Activated naive CD4-positive, alpha-beta T cell treated with anti-CD3 and anti-CD28 coated beads, Interleukin-2, amount 50 U/mL, for 24 hours (primary cell): ENCODE results near the gene AGTPBP1.

ENCODE experiments used
- H3K27ac Mint-ChIP-seq: one replicate; pipeline ENCODE4 v1.8.0; 2021; ENCODE audit warnings: mild to moderate bottlenecking, mixed read lengths
- H3K27me3 Mint-ChIP-seq: one replicate; pipeline ENCODE4 v1.8.0; 2021; ENCODE audit warnings: mixed read lengths
- H3K36me3 Mint-ChIP-seq: one replicate; pipeline ENCODE4 v1.8.0; 2021; ENCODE audit warnings: mixed read lengths
- H3K4me1 Mint-ChIP-seq: one replicate; pipeline ENCODE4 v1.8.0; 2021; ENCODE audit warnings: mixed read lengths
- H3K4me3 Mint-ChIP-seq: one replicate; pipeline ENCODE4 v1.8.0; 2021; ENCODE audit warnings: mild to moderate bottlenecking, mixed read lengths
- H3K9me3 Mint-ChIP-seq: one replicate; pipeline ENCODE4 v1.8.0; 2021; ENCODE audit warnings: mixed read lengths

AGTPBP1 gene

DNA sequence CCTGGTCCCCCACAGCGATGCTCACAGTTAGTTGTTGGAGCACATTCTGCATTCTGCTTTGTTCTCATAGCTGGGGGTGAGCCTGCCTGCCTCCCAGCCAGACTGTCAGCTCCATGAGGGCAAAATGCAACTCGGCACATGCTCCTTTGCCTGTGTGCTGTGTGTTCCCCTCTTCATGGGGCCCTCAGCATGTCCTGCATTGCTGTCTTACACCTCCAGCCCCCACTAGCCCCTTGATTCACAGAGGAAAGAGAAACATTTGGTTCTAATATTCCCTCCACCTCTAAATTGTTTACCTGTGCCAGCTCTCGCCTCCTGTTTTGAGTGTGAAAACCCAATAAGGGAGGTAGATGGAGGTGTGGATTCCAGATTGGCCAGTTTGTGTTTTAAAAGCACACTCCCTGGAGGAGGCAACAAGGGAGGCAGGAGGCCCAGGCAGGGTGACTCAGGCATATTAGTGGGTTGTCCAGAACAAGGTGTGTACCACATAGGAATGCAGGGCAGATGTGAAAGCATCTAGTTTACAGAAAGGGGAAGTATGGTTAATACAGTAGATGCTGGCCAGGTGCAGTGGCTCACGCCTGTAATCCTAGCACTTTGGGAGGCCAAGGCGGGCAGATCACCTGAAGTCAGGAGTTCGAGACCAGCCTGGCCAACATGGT lies 224.6 kb downstream of the AGTPBP1 start:
- H3K27ac Mint-ChIP-seq = no peak overlapping the region
- peaks cover 1% of the 10 kb centered on the region for H3K4me1 Mint-ChIP-seq
- no peaks in the 10 kb centered on the region for H3K9me3 Mint-ChIP-seq
- H3K36me3 Mint-ChIP-seq = no peaks in the 10 kb centered on the region
- peaks cover 8% of the 10 kb centered on the region for H3K27me3 Mint-ChIP-seq
- no peak overlapping the region for H3K4me3 Mint-ChIP-seq

DNA sequence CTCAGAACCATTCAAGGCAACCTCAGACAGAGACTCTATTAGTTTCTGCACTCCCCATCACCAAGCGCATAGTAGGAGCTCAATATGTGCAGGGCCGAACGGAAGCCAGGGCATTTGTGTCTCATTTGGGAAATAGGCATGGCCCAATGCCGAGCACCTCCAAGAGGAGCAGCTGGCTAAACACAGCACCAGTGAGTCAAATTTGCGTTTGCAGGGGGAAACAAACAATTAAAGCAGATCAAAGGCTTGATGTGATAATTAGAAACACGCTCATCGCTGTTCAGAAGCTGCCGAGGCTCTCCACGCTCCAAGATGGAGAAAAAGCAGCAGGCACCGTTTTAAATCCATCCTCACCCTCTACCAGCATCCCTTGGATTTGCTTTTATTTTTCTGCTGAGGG lies 225.3 kb downstream of the AGTPBP1 start:
- Mint-ChIP-seq H3K4me1 (no peaks in the 10 kb centered on the region), H3K36me3 (no peaks in the 10 kb centered on the region), H3K4me3 (no peak overlapping the region), H3K9me3 (no peaks in the 10 kb centered on the region), H3K27me3 (peaks cover 7% of the 10 kb centered on the region), H3K27ac (no peak overlapping the region)

DNA sequence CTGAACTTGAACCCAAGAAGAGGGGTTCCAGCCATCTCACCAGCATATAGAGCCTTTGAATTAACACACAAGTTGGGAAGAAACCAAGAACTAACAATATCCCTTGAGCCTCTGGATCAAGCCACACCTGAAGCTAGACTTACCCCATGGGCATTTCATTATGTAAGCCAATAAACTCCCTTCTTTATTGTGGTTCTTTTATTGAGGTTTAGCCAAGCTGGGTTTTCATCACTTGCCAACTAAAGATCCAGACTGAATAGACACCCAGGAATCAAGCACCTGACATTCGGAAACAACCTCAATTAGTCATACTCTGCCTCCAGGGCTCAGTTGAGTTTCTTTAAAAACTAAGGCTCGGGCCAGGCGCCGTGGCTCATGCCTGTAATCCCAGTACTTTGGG lies 226.7 kb downstream of the AGTPBP1 start:
- Mint-ChIP-seq H3K9me3 (no peaks in the 10 kb centered on the region), H3K27me3 (peaks cover 5% of the 10 kb centered on the region), H3K4me3 (no peak overlapping the region), H3K36me3 (no peaks in the 10 kb centered on the region), H3K27ac (no peak overlapping the region), H3K4me1 (no peaks in the 10 kb centered on the region)

DNA sequence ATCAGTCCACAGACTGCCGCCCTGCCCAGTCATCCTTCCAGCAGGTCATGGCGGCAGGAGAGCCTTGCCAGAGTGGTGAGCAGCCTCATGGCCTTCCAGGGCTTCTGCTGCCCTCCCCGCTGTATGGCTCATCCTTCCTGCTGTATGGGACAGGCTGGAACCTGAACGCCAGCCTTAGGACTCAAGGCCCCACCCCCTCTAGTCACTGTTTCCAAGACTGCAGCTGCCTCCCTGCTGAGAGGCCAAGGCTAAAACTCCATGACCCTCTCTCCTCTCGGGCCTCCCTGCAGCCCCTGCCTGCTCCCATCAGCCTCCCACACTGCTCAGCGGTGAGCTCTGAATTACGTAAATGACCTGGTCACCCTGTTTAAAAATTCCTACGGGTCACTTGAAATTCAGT lies 227.5 kb downstream of the AGTPBP1 start:
- Mint-ChIP-seq H3K9me3 (no peaks in the 10 kb centered on the region), H3K27me3 (peaks cover 3% of the 10 kb centered on the region), H3K4me1 (no peaks in the 10 kb centered on the region), H3K27ac (no peak overlapping the region), H3K36me3 (no peaks in the 10 kb centered on the region), H3K4me3 (no peak overlapping the region)

DNA sequence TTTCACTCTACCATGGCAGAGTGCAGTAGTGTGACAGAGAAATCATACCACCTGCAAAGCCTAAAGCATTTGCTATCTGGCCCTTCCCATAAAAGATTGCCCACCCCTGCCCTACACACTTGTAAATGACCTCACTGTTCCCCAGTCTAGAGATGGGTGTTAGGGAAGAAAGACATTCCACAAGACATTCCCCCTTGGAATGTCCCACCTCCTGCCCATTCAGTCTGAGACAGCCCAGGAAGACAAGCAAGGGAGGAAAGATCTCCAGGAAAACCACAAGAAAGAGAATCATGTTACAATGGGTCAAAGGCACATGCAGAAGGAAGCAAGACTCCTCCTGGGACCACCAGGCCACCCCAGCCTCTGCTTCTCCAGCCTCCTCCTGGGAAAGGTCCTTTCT lies 230.0 kb downstream of the AGTPBP1 start:
- Mint-ChIP-seq H3K27ac (no peak overlapping the region), H3K4me3 (no peak overlapping the region), H3K9me3 (no peaks in the 10 kb centered on the region), H3K4me1 (no peaks in the 10 kb centered on the region), H3K36me3 (no peaks in the 10 kb centered on the region), H3K27me3 (peaks cover 3% of the 10 kb centered on the region)

DNA sequence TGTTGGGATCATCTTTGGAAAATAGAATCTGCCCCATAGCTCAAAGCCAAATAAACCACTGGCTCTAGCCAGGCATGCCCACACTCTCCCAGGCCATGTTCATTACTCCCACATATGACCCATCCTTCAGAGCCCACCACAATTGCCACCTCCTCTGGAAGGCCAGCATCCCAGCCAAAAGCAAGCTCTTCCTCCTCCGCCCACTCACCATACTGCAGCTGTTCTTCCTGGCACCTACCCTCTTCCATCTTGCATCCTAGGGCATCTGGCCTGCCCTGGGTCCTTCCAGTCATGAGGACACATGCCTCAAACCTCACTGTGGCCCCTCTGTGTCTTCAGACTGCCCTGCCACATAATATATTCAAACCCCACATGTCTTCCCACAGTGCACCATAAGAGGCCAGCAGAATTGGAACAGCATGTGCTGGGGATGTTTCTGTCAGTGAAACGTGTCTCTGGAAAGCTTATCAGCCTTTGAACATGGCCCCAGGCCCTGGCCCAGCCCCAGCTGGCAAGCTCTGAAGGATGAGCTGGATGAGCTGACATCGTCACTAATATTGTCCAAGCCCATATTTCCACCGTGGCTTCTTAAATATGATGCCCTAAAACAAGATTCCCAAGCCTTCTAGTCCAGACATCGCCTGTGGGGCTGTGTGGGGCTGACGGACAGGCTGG lies 230.8 kb downstream of the AGTPBP1 start:
- Mint-ChIP-seq H3K27me3 (peaks cover 1% of the 10 kb centered on the region), H3K9me3 (no peaks in the 10 kb centered on the region), H3K27ac (no peak overlapping the region), H3K4me1 (no peaks in the 10 kb centered on the region), H3K36me3 (no peaks in the 10 kb centered on the region), H3K4me3 (no peak overlapping the region)

DNA sequence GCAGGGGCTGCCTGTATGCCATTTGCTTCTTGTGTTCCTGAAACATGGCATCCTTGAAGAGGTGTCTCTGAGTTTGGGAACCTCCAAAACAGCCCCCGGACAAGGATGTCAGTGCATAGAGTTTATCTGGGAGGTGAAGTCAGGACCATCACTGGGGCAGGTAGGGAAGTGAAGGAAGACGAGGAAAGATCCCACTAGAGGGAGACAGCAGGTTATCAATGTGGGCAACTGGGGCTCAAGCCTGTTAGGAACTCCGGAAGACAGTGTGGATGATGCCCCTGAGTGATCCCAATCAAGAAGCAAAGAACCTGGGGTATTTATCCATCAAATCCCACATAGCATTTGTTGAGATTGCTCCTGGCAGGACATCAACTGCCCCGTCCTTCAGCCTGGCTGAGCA lies 233.1 kb downstream of the AGTPBP1 start:
- Mint-ChIP-seq H3K9me3 (no peaks in the 10 kb centered on the region), H3K4me3 (no peak overlapping the region), H3K27me3 (peaks cover 3% of the 10 kb centered on the region), H3K27ac (no peak overlapping the region), H3K4me1 (no peaks in the 10 kb centered on the region), H3K36me3 (no peaks in the 10 kb centered on the region)

DNA sequence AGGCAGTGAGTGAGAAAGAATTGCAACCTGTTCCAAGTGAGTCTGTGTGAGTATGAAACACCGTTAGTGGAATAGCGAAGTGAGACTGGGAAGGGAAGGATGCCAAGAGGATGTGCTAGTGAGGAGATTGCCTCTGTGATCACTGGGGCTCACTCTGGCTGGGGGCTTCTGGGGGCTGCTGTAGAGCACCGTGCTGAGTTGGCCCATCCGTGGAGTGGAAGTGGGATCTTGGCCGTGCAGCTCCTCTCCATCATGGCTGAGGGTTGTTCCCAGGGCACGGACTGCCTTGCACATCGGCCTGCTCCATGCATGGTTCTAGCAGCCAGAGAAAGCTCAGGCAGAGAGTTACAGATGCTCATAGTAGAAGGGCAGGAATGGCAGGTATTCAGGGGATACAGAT lies 236.1 kb downstream of the AGTPBP1 start:
- H3K4me1 Mint-ChIP-seq = no peaks in the 10 kb centered on the region
- no peak overlapping the region for H3K4me3 Mint-ChIP-seq
- H3K27me3 Mint-ChIP-seq = peaks cover 3% of the 10 kb centered on the region
- no peaks in the 10 kb centered on the region for H3K36me3 Mint-ChIP-seq
- H3K27ac Mint-ChIP-seq = no peak overlapping the region
- no peaks in the 10 kb centered on the region for H3K9me3 Mint-ChIP-seq

DNA sequence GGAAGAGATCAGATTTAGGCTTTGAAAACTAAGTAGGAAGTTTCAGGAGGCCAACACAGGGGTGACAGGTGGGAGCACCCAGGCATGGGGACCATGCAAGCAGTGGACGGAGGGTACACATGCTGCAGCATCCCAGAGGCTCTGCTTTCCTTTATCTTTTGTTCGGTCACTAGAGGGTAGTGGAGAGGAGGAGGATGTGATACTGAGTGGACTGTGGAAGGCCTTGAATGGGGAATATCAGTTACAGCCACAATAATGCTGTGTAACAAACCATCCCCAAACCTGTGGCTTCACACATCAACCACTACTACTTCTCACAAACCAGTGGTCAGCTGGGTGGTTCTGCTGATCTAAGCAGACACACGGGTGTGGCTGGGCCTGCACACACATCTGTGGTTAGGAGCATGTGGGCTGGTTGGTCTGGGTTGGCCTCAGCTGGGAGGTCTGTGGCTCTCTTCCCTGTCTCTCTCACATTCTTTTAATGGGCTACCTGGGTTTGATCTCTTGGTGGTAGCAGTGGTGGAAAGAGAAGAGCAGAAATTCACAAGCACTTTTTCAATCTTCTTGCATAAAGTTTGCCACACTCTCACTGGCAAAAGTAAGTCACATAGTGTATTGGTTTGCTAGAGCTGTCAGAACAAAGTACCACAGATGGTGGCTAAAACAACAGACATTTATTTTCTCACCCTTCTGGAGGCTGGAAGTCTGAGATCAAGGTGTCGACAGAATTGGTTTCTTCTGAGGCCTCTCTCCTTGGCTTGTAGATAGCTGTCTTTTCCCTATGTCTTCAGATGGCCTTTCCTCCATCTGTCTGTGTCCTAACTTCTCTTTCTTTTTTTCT lies 238.7 kb downstream of the AGTPBP1 start:
- H3K36me3 Mint-ChIP-seq = peaks cover 1% of the 10 kb centered on the region
- peaks cover 6% of the 10 kb centered on the region for H3K9me3 Mint-ChIP-seq
- H3K4me1 Mint-ChIP-seq = no peaks in the 10 kb centered on the region
- no peak overlapping the region for H3K4me3 Mint-ChIP-seq
- H3K27ac Mint-ChIP-seq = no peak overlapping the region
- H3K27me3 Mint-ChIP-seq = peaks cover 5% of the 10 kb centered on the region

DNA sequence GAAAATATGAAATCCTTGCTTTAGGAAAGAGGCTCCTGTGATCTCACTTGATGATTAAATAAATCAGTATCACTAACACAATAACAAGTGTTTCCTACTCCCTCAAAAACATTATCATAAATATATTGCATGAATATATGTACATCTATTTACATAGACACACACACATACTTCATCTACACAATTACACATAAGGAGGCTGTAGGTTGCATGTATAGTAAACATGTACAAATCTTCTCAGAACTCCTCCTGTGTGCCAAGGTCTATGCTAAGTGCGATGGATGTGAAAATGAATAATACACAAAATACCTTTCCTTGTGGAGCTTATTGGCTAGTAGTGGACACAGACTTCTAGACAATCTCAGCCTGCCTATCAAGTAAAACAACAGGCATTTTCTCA lies 239.9 kb downstream of the AGTPBP1 start:
- H3K4me1 Mint-ChIP-seq = no peaks in the 10 kb centered on the region
- H3K27ac Mint-ChIP-seq = no peak overlapping the region
- H3K4me3 Mint-ChIP-seq = no peak overlapping the region
- H3K9me3 Mint-ChIP-seq = peaks cover 6% of the 10 kb centered on the region
- H3K27me3 Mint-ChIP-seq = peaks cover 5% of the 10 kb centered on the region
- H3K36me3 Mint-ChIP-seq = peaks cover 1% of the 10 kb centered on the region

DNA sequence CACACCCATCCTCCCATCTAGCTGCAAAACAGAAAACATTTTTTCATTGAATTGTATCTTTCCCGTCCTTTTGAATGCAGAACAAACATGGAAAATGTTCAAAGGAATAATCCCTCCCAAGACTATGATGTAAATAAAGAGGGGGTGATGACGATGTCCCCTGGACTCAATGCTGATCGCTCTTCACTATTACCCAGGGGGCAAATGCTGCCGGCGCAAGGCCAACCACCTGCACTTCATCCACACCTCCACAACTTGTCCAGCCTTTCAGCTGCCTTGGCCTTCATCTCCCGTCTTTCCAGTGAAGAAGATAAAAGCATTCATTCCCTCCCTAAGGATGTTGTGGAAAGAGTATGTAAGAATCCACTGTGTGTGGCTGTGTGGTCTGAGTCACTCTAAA lies 240.3 kb downstream of the AGTPBP1 start:
- H3K4me1 Mint-ChIP-seq = no peaks in the 10 kb centered on the region
- H3K36me3 Mint-ChIP-seq = peaks cover 1% of the 10 kb centered on the region
- peaks cover 7% of the 10 kb centered on the region for H3K27me3 Mint-ChIP-seq
- no peak overlapping the region for H3K4me3 Mint-ChIP-seq
- H3K27ac Mint-ChIP-seq = no peak overlapping the region
- peaks cover 11% of the 10 kb centered on the region for H3K9me3 Mint-ChIP-seq
